CD4-positive, alpha-beta T cell (primary cell): ENCODE measurements around the gene MPP1. TPM values are rescaled to one million over a fixed set of nuclear protein-coding genes. Genes with fewer than 3 reads are reported as not detected.

Experiments used
- ATAC-seq: fragments of 200-7000 bp; cut with Tn5 transposase; one replicate; pipeline ENCODE4 v1.10.0; 2022; ENCODE audit warnings: mild to moderate bottlenecking; ENCODE audit not compliant: poor library complexity
- CTCF ChIA-PET: fragments of 350-600 bp; sonication (Branson Sonifier 250); formaldehyde crosslinking; loops from one replicate; lab custom pipeline; 2021; ENCODE audit warnings: antibody characterized with exemption, inconsistent platforms; lab: Charles Lee
- POLR2A ChIA-PET: fragments of 350-600 bp; sonication (Branson Sonifier 250); formaldehyde crosslinking; loops from one replicate; lab custom pipeline; 2021; ENCODE audit warnings: antibody characterized with exemption, inconsistent platforms; lab: Charles Lee
- DNase-seq, 14 experiments: peaks; one replicate each; pipeline ENCODE4 v3.0.0-alpha.2; 2013 to 2020; ENCODE audit warnings: mixed read lengths in 2 of 14
- H3K27ac ChIP-seq, 2 donors: one replicate each; pipeline versions ENCODE4 v1.5.1 to v1.7.0; 2013; ENCODE audit warnings: low read length in 2 of 2, low read depth in 1 of 2, mild to moderate bottlenecking in 1 of 2
- H3K27me3 ChIP-seq, 2 experiments: 1 replicate in 1 of 2; 2 replicates in 1 of 2; pipeline versions ENCODE4 v1.6.1 to v1.7.0; 2013; ENCODE audit warnings: low read length in 2 of 2, control low read depth in 1 of 2, mild to moderate bottlenecking in 1 of 2, moderate library complexity in 1 of 2; ENCODE audit not compliant: insufficient read depth in 2 of 2, control insufficient read depth in 1 of 2
- H3K36me3 ChIP-seq: one replicate; pipeline ENCODE4 v1.6.1; 2013; ENCODE audit warnings: low read length, control low read depth; ENCODE audit not compliant: insufficient read depth
- H3K4me1 ChIP-seq: one replicate; pipeline ENCODE4 v1.6.1; 2013; ENCODE audit warnings: low read length, control low read depth; ENCODE audit not compliant: insufficient read depth
- H3K4me3 ChIP-seq: one replicate; pipeline ENCODE4 v1.5.1; 2013; ENCODE audit warnings: mild to moderate bottlenecking, low read length, moderate library complexity
- H3K9me3 ChIP-seq, 2 experiments: 1 replicate in 1 of 2; 2 replicates in 1 of 2; pipeline versions ENCODE4 v1.6.1 to v1.7.0; 2013; ENCODE audit warnings: low read length in 2 of 2, mild to moderate bottlenecking in 2 of 2, control low read depth in 1 of 2, moderate library complexity in 1 of 2; ENCODE audit not compliant: control insufficient read depth in 1 of 2, insufficient read depth in 1 of 2
- H3K27ac Mint-ChIP-seq: one replicate; pipeline ENCODE4 v1.8.0; 2020; ENCODE audit warnings: mixed read lengths
- H3K27me3 Mint-ChIP-seq: one replicate; pipeline ENCODE4 v1.8.0; 2021; ENCODE audit warnings: mixed read lengths
- H3K36me3 Mint-ChIP-seq: one replicate; pipeline ENCODE4 v1.8.0; 2021; ENCODE audit warnings: low read depth, mixed read lengths
- H3K4me1 Mint-ChIP-seq: one replicate; pipeline ENCODE4 v1.8.0; 2021; ENCODE audit warnings: low read depth, mixed read lengths
- H3K4me3 Mint-ChIP-seq: one replicate; pipeline ENCODE4 v1.8.0; 2020; ENCODE audit warnings: mild to moderate bottlenecking, mixed read lengths
- H3K9me3 Mint-ChIP-seq: one replicate; pipeline ENCODE4 v1.8.0; 2020; ENCODE audit warnings: mixed read lengths
- intact Hi-C, 2 experiments: fragments of 100-400 bp; cut with DNase I in 1 of 2; cut with micrococcal nuclease in 1 of 2; formaldehyde crosslinking; loops; one replicate each; pipeline versions ENCODE4 v1.15.1 to v1.9.0; 2023 to 2025; cut with DNase I, micrococcal nuclease
- total RNA-seq, 174 experiments: library from RNA in 2 of 174; stranded (reverse) in 2 of 174; gene quantifications; one replicate each; pipeline ENCODE4 v1.2.3 and lab custom pipeline; 2021 to 2026
- TF ChIP-seq, protein P1 (sequence below): fragments of 200-600 bp; IDR thresholded peaks from one replicate; pipeline ENCODE4 v1.8.0; 2022; ENCODE audit warnings: antibody characterized with exemption, mild to moderate bottlenecking

The MPP1 gene
- total RNA-seq, 2 experiments from 2014 or later, result 10.7 to 13.1 TPM

DNA sequence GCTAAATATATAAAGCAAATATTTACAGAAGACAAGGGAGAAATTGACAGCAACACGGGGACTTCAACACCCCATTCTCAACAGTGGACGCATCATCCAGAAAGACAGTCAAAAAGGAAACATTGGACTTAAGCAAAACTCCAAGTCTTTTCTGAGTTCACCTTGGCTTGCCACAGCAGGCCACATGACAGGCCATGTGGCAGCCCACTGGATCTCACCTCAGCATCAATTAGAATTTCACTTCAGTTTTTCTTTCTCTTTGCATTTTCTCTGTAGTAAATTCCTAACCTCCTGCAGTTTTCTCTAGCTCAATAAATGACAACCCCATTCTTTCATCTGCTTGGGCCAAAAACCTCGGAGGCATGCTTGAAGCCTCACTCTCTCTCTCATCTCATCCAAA is 16.7 kb upstream of the MPP1 start:
- POLR2A ChIA-PET, result no interaction called here
- TF ChIP-seq, protein P1, sequence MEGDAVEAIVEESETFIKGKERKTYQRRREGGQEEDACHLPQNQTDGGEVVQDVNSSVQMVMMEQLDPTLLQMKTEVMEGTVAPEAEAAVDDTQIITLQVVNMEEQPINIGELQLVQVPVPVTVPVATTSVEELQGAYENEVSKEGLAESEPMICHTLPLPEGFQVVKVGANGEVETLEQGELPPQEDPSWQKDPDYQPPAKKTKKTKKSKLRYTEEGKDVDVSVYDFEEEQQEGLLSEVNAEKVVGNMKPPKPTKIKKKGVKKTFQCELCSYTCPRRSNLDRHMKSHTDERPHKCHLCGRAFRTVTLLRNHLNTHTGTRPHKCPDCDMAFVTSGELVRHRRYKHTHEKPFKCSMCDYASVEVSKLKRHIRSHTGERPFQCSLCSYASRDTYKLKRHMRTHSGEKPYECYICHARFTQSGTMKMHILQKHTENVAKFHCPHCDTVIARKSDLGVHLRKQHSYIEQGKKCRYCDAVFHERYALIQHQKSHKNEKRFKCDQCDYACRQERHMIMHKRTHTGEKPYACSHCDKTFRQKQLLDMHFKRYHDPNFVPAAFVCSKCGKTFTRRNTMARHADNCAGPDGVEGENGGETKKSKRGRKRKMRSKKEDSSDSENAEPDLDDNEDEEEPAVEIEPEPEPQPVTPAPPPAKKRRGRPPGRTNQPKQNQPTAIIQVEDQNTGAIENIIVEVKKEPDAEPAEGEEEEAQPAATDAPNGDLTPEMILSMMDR, result no peak
- Histone ChIP-seq H3K4me3 (no peak overlapping the region), H3K4me1 (no peaks in the 10 kb centered on the region), H3K9me3 (no peaks in the 10 kb centered on the region), H3K36me3 (no peaks in the 10 kb centered on the region), H3K27me3 (no peaks in the 10 kb centered on the region), H3K27ac (no peak overlapping the region)
- Mint-ChIP-seq H3K4me1 (no peaks in the 10 kb centered on the region), H3K4me3 (no peak overlapping the region), H3K27ac (no peak overlapping the region), H3K9me3 (no peaks in the 10 kb centered on the region), H3K27me3 (no peaks in the 10 kb centered on the region), H3K36me3 (no peaks in the 10 kb centered on the region)
- intact Hi-C loops, result no loop called here
- CTCF ChIA-PET, result no interaction called here
- ATAC-seq (no peak), DNase-seq (no peak)

DNA sequence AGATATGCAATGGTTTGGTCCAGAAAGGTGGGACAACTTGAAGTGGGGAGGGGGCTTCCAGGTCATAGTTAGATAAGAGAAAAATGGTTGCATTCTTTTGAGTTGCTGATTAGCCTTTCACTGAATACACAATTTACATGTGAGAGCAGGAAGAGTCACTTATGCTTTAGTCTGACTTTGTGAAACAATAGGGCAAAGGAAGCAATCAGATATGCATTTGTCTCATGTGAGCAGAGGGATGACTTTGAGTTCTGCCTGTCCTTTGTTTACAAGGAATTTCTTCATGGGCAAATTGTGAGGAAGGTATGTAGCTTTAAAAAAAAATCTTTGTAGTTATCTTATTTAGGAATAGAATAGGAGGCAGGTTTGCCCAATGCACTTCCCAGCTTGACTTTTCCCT is 16.2 kb upstream of the MPP1 start:
- CTCF ChIA-PET, result no interaction called here

DNA sequence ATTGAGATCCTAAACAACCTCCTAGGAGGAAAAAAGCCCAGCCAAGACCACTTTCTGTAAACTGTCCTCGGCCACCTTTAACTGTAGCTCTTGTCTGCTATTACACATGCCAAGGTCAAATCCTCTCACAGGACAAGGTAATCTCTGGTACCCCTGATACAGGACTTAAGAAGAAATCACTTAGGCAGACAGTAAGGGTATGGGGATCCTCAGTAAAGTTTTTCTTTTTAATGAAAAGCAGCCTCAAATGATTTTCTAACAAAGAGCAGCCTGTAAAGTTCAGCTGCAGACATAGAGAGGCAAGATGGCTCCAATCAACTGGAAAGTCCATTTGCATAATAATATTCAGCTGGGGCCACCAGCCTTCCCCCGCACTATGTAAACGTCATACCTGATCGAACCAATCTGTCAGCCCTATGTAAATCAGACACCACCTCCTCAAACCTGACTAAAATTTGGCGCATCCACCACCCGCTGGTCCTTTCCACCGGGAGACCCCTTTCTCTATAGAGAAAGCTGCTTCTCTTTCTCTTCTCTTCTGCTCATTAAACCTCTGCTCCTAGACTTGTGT is 14.6 kb upstream of the MPP1 start:
- no peaks in the 10 kb centered on the region for H3K36me3 Mint-ChIP-seq
- Histone ChIP-seq H3K9me3 (no peaks in the 10 kb centered on the region), H3K4me3 (no peak overlapping the region), H3K27me3 (no peaks in the 10 kb centered on the region), H3K27ac (no peak overlapping the region), H3K36me3 (no peaks in the 10 kb centered on the region), H3K4me1 (no peaks in the 10 kb centered on the region)
- H3K9me3 Mint-ChIP-seq, result no peaks in the 10 kb centered on the region
- no peaks in the 10 kb centered on the region for H3K27me3 Mint-ChIP-seq
- ATAC-seq (no peak), DNase-seq (no peak)
- ChIA-PET POLR2A (no interaction called here), CTCF (no interaction called here)
- TF ChIP-seq, protein P1, result no peak
- no peak overlapping the region for H3K27ac Mint-ChIP-seq
- H3K4me3 Mint-ChIP-seq, result no peak overlapping the region
- no peaks in the 10 kb centered on the region for H3K4me1 Mint-ChIP-seq
- intact Hi-C loops, result no loop called here

More for the DNA sequence above, 16.2 kb upstream of the MPP1 start:
- Histone ChIP-seq H3K27ac (no peak overlapping the region), H3K9me3 (no peaks in the 10 kb centered on the region), H3K4me3 (no peak overlapping the region), H3K27me3 (no peaks in the 10 kb centered on the region), H3K4me1 (no peaks in the 10 kb centered on the region), H3K36me3 (no peaks in the 10 kb centered on the region)
- Mint-ChIP-seq H3K27me3 (no peaks in the 10 kb centered on the region), H3K4me3 (no peak overlapping the region), H3K4me1 (no peaks in the 10 kb centered on the region), H3K9me3 (no peaks in the 10 kb centered on the region), H3K36me3 (no peaks in the 10 kb centered on the region), H3K27ac (no peak overlapping the region)
- intact Hi-C loops, result no loop called here
- TF ChIP-seq, protein P1, result no peak
- POLR2A ChIA-PET, result no interaction called here
- no peak for DNase-seq
- ATAC-seq, result no peak
